ENCODE data around the gene RASA3.

DNA sequence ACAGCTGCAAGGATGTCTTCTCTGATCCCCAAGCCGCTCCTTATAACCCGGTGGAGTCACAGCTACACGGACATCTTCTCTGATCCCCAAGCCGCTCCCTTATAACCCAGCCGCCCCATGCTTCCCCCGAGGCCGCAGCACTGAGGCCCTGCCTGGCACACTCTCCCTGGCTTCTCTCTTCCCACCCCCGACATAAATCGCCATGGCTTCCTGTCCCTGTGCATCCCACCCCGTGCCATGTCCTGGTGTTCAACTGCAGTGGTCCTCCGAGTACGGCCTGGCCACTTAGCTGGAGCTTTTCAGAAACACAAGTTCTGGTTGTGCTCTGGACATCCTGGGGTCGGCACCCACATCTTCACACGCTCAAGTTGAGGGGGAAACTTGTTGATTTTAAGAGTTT is 60.4 kb downstream of the RASA3 start:
- no peak for TF ChIP-seq GABPA (IDR thresholded peaks at IDR 0.05; ENCODE audit: low read depth)
- TF ChIP-seq, protein P1, sequence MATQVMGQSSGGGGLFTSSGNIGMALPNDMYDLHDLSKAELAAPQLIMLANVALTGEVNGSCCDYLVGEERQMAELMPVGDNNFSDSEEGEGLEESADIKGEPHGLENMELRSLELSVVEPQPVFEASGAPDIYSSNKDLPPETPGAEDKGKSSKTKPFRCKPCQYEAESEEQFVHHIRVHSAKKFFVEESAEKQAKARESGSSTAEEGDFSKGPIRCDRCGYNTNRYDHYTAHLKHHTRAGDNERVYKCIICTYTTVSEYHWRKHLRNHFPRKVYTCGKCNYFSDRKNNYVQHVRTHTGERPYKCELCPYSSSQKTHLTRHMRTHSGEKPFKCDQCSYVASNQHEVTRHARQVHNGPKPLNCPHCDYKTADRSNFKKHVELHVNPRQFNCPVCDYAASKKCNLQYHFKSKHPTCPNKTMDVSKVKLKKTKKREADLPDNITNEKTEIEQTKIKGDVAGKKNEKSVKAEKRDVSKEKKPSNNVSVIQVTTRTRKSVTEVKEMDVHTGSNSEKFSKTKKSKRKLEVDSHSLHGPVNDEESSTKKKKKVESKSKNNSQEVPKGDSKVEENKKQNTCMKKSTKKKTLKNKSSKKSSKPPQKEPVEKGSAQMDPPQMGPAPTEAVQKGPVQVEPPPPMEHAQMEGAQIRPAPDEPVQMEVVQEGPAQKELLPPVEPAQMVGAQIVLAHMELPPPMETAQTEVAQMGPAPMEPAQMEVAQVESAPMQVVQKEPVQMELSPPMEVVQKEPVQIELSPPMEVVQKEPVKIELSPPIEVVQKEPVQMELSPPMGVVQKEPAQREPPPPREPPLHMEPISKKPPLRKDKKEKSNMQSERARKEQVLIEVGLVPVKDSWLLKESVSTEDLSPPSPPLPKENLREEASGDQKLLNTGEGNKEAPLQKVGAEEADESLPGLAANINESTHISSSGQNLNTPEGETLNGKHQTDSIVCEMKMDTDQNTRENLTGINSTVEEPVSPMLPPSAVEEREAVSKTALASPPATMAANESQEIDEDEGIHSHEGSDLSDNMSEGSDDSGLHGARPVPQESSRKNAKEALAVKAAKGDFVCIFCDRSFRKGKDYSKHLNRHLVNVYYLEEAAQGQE (IDR thresholded peaks at IDR 0.05; ENCODE audit: insufficient replicate concordance, low read depth): no peak
